ENCODE results near the gene KMT5C. TPM values are rescaled to one million over a fixed set of nuclear protein-coding genes. Genes with fewer than 3 reads are reported as not detected.

Gene KMT5C
- total RNA-seq, 4 donors from 2014 or later = 17.3 to 61.8 (median 39.1) TPM

DNA sequence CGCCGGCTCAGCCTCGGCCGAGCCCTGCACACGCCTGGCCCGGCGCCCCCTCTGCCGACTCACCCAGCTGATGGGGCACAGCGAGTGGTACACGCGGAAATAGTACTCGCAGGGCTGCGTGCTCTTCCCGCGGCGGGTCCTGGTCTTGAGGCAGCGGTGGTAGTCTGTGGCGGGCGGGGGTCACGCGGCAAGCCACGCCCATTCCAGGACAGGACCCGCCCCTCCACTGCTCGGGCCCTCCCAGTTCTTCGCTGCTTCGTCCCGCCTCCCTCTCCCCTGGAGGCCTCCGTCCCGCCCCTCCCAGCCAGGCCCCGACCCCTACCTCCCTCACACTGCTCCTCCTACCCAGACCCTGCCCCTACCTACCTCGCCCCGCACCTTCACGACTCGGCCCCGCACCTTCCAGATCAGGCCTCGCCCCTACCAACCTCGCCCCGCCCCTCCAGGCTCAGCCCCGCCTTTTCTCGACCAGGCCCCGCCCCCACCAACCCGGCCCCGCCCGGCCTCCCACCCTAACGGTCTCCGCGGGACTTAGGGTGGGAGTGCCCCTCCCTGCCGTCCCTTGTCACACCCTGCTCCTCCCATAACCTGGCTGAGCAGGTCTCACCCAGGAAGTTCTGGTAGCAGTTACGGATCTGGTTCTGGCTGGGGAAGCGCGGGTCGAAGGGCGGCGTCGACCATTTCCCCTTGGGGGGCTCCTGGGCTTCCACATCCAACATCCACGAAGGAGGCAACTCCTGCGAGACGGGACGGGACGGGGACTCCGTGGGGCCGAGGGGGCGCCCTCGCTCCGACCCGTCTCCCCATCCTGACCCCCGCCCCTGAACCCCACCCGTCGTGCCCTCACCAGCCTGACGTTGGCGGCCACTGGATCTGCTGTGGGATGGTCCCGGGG is 14.4 kb downstream of the KMT5C start:
- Histone ChIP-seq H3K4me3 (peak overlapping the region; percentile 46), H3K4me1 (peaks cover 25% of the 10 kb centered on the region), H3K9me3 (no peaks in the 10 kb centered on the region), H3K27ac (no peak overlapping the region), H3K36me3 (no peaks in the 10 kb centered on the region), H3K27me3 (peaks cover 49% of the 10 kb centered on the region)
- WGBS = 1% methylated on average over 14 of the region's 72 CpGs
- DNase-seq (ENCODE audit: low spot score in 2 of 2) = peak in 1 of 2 donors; percentile 70
- TF ChIP-seq POLR2A (IDR thresholded peaks at IDR 0.05) (no peak), CTCF (IDR thresholded peaks at IDR 0.05) (no peak), EP300 (IDR thresholded peaks at IDR 0.05) (no peak), POLR2AphosphoS5 (IDR thresholded peaks at IDR 0.05) (no peak)

DNA sequence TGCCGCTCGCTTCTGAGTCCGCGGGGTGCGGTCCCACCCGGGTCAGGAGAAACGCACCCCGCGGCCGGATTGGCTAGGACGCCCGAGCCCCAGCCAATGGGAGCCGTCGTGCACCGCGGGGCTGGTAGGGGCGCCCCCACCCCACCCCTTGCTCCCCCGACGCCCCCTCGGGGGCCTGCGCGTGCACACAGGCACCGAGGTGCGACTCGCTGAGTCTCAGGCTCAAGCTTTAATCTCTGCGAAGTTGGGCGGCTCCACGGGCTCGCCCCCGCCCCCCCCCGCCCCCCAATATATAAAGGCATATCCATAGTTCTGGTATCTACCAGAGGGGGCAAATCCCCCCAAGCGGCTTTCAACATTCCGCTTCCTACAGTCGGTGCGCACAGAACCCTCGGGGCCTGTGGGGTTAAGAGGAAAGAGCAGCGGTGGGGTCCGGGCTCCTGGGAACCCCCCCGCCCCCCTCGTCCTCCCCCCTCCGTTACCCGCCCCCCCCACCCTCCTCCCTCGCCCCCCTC is 15.1 kb downstream of the KMT5C start, which contains the start of gene COX6B2:
Gene COX6B2 (minus strand): TSS at position 22 of the 515 bp plus-strand sequence. CDS start 198 bp downstream, outside the sequence.
- peaks cover 25% of the 10 kb centered on the region for H3K4me1 ChIP-seq
- WGBS = 4% methylated on average over 14 of the region's 43 CpGs
- no peak within 1 kb of the TSS for H3K27ac ChIP-seq
- peak in 1 of 2 donors; percentile 69 for DNase-seq (ENCODE audit: low spot score in 2 of 2)
- peak within 1 kb of the TSS; percentile 46 for H3K4me3 ChIP-seq
- H3K36me3 ChIP-seq = no peaks in the 10 kb centered on the region
- TF ChIP-seq CTCF (IDR thresholded peaks at IDR 0.05) = no peak
- TF ChIP-seq POLR2A (IDR thresholded peaks at IDR 0.05) = no peak
- peaks cover 49% of the 10 kb centered on the region for H3K27me3 ChIP-seq
- H3K9me3 ChIP-seq = no peaks in the 10 kb centered on the region

GRCh38 chr19:55355213-55355821 is 15.6 kb downstream of the KMT5C start:
- no peak for DNase-seq (ENCODE audit: low spot score in 2 of 2)

DNA sequence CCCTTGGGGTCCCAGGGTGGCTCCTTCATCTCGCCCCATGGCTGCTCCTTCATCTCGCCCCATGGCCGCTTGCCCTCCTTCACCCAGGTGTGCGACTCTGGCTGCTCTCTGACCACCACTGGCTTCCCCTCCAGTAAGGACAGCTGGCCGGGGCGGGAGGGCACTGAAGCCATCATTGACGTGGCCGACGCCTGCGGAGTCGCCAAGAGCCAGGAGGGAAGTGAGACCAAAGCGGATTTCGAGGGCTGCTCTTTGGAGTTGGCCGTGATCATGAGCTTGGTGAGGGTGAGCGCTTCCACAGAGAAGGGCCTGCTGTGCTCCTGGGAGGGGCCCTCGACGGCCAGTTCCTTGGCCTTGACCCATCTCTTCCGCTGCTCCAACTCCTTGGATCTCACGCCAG is 18.8 kb downstream of the KMT5C start:
- Histone ChIP-seq H3K4me3 (no peak overlapping the region), H3K27ac (no peak overlapping the region), H3K4me1 (peaks cover 19% of the 10 kb centered on the region), H3K27me3 (peaks cover 32% of the 10 kb centered on the region), H3K9me3 (no peaks in the 10 kb centered on the region), H3K36me3 (no peaks in the 10 kb centered on the region)
- WGBS = 90% methylated on average over 15 of the region's 19 CpGs
- TF ChIP-seq POLR2A (IDR thresholded peaks at IDR 0.05) = no peak
- TF ChIP-seq EP300 (IDR thresholded peaks at IDR 0.05) = no peak
- no peak for TF ChIP-seq CTCF (IDR thresholded peaks at IDR 0.05)
- no peak for DNase-seq (ENCODE audit: low spot score in 2 of 2)

More at GRCh38 chr19:55355213-55355821, 15.6 kb downstream of the KMT5C start:
- H3K36me3 ChIP-seq = no peaks in the 10 kb centered on the region
- H3K27ac ChIP-seq = no peak overlapping the region
- peak overlapping the region; percentile 46 for H3K4me3 ChIP-seq
- no peaks in the 10 kb centered on the region for H3K9me3 ChIP-seq
- no CpG with 5 or more reads among the region's 13 CpGs for WGBS
- H3K27me3 ChIP-seq = peaks cover 49% of the 10 kb centered on the region
- peaks cover 25% of the 10 kb centered on the region for H3K4me1 ChIP-seq
- TF ChIP-seq POLR2AphosphoS5 (IDR thresholded peaks at IDR 0.05) = no peak
- TF ChIP-seq EP300 (IDR thresholded peaks at IDR 0.05) = no peak
- no peak for TF ChIP-seq CTCF (IDR thresholded peaks at IDR 0.05)
- TF ChIP-seq POLR2A (IDR thresholded peaks at IDR 0.05) = no peak

All from suprapubic skin (tissue), 4 donors.